ENCODE results near the gene DHCR24. TPM values are rescaled to one million over a fixed set of nuclear protein-coding genes. Genes with fewer than 3 reads are reported as not detected.

The DHCR24 gene
- total RNA-seq, 1 donor from 2014 or later: 96.4 TPM

DNA sequence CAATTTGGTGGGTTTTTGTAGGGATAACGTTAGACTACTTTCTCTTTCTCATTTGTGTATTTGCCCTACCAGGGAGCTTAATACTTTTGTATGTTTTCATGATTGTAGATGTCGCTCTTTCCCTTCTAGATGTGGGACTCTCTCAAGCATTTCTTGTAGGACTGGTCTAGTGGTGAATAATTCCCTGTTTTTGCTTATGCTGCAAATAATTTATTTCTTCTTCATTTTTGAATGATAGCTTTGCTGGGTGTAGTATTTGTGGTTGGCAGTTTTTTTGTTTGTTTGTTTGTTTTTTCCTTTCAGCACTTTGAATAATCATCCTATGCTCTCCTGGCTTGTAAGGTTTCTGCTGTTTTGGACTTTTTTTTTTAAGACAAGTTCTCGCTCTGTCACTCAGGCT lies 63.3 kb downstream of the DHCR24 start:
- DNase-seq (ENCODE audit: low spot score in 2 of 2, unreplicated experiment in 2 of 2): no peak
- Mint-ChIP-seq H3K4me1 (peaks cover 10% of the 10 kb centered on the region), H3K27ac (no peak overlapping the region), H3K27me3 (ENCODE audit: low read depth) (peaks cover 2% of the 10 kb centered on the region), H3K4me3 (no peak overlapping the region), H3K36me3 (peaks cover 7% of the 10 kb centered on the region), H3K9me3 (peaks cover 48% of the 10 kb centered on the region)
- TF ChIP-seq, protein P1, sequence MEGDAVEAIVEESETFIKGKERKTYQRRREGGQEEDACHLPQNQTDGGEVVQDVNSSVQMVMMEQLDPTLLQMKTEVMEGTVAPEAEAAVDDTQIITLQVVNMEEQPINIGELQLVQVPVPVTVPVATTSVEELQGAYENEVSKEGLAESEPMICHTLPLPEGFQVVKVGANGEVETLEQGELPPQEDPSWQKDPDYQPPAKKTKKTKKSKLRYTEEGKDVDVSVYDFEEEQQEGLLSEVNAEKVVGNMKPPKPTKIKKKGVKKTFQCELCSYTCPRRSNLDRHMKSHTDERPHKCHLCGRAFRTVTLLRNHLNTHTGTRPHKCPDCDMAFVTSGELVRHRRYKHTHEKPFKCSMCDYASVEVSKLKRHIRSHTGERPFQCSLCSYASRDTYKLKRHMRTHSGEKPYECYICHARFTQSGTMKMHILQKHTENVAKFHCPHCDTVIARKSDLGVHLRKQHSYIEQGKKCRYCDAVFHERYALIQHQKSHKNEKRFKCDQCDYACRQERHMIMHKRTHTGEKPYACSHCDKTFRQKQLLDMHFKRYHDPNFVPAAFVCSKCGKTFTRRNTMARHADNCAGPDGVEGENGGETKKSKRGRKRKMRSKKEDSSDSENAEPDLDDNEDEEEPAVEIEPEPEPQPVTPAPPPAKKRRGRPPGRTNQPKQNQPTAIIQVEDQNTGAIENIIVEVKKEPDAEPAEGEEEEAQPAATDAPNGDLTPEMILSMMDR (IDR thresholded peaks at IDR 0.05; ENCODE audit: unreplicated experiment): no peak

DNA sequence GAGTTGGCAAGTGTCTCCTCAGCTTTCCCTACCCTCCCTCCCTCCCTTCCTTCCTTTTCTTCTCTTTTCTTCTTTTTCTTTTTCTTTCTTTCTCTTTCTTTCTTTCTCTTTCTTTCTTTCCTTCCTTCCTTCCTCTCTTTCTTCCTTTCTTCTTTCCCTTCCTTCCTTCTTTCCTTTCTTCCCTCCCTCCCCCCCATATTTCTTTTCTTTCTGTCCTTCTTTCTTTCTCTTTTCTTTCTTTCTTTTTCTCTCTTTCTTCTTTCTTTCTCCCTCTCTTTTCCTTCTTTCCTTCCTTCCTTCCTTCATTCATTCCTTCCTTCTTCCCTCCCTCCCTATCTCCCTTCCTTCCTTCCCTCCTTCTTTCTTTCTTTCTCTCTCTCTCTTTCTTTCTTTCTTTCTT lies 67.3 kb downstream of the DHCR24 start:
- Mint-ChIP-seq H3K4me3 (no peak overlapping the region), H3K36me3 (peaks cover 7% of the 10 kb centered on the region), H3K27ac (peak overlapping the region; percentile 59), H3K9me3 (peaks cover 40% of the 10 kb centered on the region), H3K27me3 (ENCODE audit: low read depth) (peaks cover 4% of the 10 kb centered on the region), H3K4me1 (peaks cover 19% of the 10 kb centered on the region)
- TF ChIP-seq, protein P1 (IDR thresholded peaks at IDR 0.05; ENCODE audit: unreplicated experiment): no peak
- DNase-seq (ENCODE audit: low spot score in 2 of 2, unreplicated experiment in 2 of 2): no peak

DNA sequence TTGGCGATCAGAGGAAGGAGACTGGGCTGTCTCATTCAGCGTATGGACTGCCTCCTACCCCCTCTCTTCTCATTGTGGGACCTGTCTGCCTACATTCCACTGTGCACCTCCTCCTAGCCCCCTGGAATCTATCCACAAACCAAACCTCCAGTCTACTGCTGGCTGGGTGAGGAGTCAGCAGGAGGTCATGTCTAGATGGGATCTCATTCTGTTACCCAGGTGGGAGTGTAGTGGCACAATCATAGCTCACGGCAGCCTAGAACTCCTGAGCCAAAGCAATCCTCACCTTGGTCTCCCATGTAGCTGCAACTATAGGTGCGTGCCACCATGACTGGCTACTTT lies 67.8 kb downstream of the DHCR24 start:
- peak in 1 of 2 experiments; percentile 40 for DNase-seq (ENCODE audit: low spot score in 2 of 2, unreplicated experiment in 2 of 2)
- H3K4me3 Mint-ChIP-seq: no peak overlapping the region
- peaks cover 35% of the 10 kb centered on the region for H3K9me3 Mint-ChIP-seq
- TF ChIP-seq, protein P1 (IDR thresholded peaks at IDR 0.05; ENCODE audit: unreplicated experiment): no peak
- peaks cover 19% of the 10 kb centered on the region for H3K4me1 Mint-ChIP-seq
- H3K27ac Mint-ChIP-seq: peak overlapping the region; percentile 97
- H3K27me3 Mint-ChIP-seq (ENCODE audit: low read depth): peaks cover 4% of the 10 kb centered on the region
- peaks cover 5% of the 10 kb centered on the region for H3K36me3 Mint-ChIP-seq

DNA sequence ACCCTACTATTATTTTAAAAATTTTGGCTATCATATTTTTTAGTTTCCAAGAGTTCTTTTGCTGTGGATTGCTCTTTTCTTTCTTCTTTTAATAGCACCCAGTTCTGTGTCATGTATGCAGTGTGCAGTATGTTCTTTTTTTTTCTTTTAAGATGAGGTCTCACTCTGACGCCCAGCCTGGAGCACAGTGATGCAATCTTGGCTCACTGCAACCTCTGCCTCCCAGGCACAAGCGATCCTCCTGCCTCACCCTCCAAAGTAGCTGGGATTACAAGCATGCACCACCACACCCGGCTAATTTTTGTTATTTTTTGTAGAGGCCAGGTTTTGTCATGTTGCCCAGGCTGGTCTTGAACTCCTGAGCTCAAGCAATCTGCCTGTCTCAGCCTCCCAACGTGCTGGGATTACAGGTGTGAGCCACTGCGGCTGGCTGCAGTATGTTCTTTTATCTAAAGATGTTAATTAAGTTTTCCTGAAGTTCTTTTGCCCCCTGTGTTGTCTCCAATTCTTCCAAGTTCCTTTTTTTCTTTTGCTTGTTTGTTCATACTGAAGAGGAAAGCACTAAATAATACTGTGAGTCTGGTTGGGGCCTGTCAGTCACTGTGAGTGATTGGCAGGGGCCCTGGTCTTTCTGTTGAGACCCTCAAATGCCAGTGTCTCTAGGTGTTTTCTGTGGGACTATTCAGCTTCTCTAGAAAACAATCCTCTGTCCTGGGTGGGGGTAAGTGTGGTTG lies 68.4 kb downstream of the DHCR24 start:
- H3K27ac Mint-ChIP-seq: peak overlapping the region; percentile 97
- peaks cover 4% of the 10 kb centered on the region for H3K27me3 Mint-ChIP-seq (ENCODE audit: low read depth)
- H3K9me3 Mint-ChIP-seq: peaks cover 31% of the 10 kb centered on the region
- DNase-seq (ENCODE audit: low spot score in 2 of 2, unreplicated experiment in 2 of 2): peak in 1 of 2 experiments; percentile 19
- TF ChIP-seq, protein P1 (IDR thresholded peaks at IDR 0.05; ENCODE audit: unreplicated experiment): no peak
- no peak overlapping the region for H3K4me3 Mint-ChIP-seq
- H3K4me1 Mint-ChIP-seq: peaks cover 19% of the 10 kb centered on the region
- peaks cover 2% of the 10 kb centered on the region for H3K36me3 Mint-ChIP-seq

DNA sequence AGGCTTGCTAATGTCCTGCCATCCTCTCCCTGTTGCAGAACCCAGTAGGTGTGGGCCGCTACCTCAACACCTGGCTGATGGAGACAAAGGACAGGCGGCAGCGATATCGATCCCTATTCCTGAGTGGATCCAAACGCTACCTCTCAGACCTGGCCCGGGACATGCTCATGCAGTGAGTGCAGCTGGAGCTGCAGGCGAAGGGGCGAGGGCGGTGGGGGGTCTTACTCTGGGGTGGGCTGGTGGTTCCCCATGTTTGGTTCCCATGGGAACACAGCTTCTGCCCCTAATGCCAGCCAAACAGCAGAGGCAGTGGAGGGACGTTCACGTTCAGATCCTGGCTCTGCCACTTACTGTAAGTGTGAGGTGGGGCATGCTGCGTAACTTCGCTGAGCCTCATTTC lies 70.0 kb downstream of the DHCR24 start:
- no peak overlapping the region for H3K27ac Mint-ChIP-seq
- H3K27me3 Mint-ChIP-seq (ENCODE audit: low read depth): peaks cover 4% of the 10 kb centered on the region
- no peak for DNase-seq (ENCODE audit: low spot score in 2 of 2, unreplicated experiment in 2 of 2)
- H3K9me3 Mint-ChIP-seq: peaks cover 14% of the 10 kb centered on the region
- TF ChIP-seq, protein P1 (IDR thresholded peaks at IDR 0.05; ENCODE audit: unreplicated experiment): no peak
- H3K36me3 Mint-ChIP-seq: no peaks in the 10 kb centered on the region
- peaks cover 19% of the 10 kb centered on the region for H3K4me1 Mint-ChIP-seq
- no peak overlapping the region for H3K4me3 Mint-ChIP-seq
